Psoas muscle (tissue), 8 donors: ENCODE results near the gene TCP11L1. TPM values are rescaled to one million over a fixed set of nuclear protein-coding genes. Genes with fewer than 3 reads are reported as not detected.

Experiments used
- ATAC-seq, 4 donors: fragments of 200-7000 bp; cut with Tn5 transposase; one replicate each; pipeline ENCODE4 v1.9.1; 2020; ENCODE audit warnings: moderate library complexity in 3 of 4, mild to moderate bottlenecking in 2 of 4
- DNase-seq, 2 donors: peaks; one replicate each; pipeline ENCODE4 v3.0.0-alpha.2; 2020
- H3K27ac ChIP-seq: fragments of 200-600 bp; one replicate; pipeline ENCODE4 v1.8.0; 2022
- H3K27me3 ChIP-seq, 3 donors: fragments of 200-600 bp in 1 of 3; one replicate each; pipeline versions ENCODE4 v1.6.1 to v1.8.0; 2013 to 2022; ENCODE audit warnings: low read length in 2 of 3, mild to moderate bottlenecking in 2 of 3, moderate library complexity in 1 of 3; ENCODE audit not compliant: insufficient read depth in 3 of 3
- H3K36me3 ChIP-seq, 2 donors: fragments of 200-600 bp in 1 of 2; one replicate each; pipeline versions ENCODE4 v1.6.1 to v1.8.0; 2013 to 2022; ENCODE audit warnings: low read depth in 1 of 2, mild to moderate bottlenecking in 1 of 2, moderate library complexity in 1 of 2; ENCODE audit not compliant: insufficient read depth in 1 of 2
- H3K4me1 ChIP-seq: fragments of 200-600 bp; one replicate; pipeline ENCODE4 v1.8.0; 2022
- H3K4me3 ChIP-seq: fragments of 200-600 bp; one replicate; pipeline ENCODE4 v1.8.0; 2022; ENCODE audit warnings: mild to moderate bottlenecking
- H3K9me3 ChIP-seq: fragments of 200-600 bp; one replicate; pipeline ENCODE4 v1.8.0; 2022
- CTCF ChIP-seq: fragments of 200-600 bp; IDR thresholded peaks from one replicate; pipeline ENCODE4 v1.8.0; 2022; ENCODE audit warnings: antibody characterized with exemption
- WGBS, 3 donors: extraction: QIAGEN DNeasy Blood & Tissue Kit; methylation state at CpG; one replicate each; pipeline versions ENCODE4 v1.1.6 to v1.1.7; 2013; 5-methylcytosine and 5-hydroxymethylcytosine counted together
- intact Hi-C, 2 donors: fragments of 100-400 bp; cut with DNase I; formaldehyde crosslinking; loops; one replicate each; pipeline versions ENCODE4 v1.11.0 to v1.14.2; 2022
- polyA plus RNA-seq, 3 donors: library from polyadenylated mRNA; stranded (reverse); fragments of 200-250 nt; gene quantifications; one replicate each; pipeline ENCODE4 v1.2.3, GENCODE V29; 2013
- total RNA-seq, 4 donors: library from RNA; stranded (reverse); fragmentation: NEBNext Ultra II Directional in 2 of 4; extraction: Animal tissue kit (Norgen Biotek cat#: 25700) in 2 of 4; gene quantifications; one replicate each; pipeline versions ENCODE4 v1.2.1 to v1.2.4, GENCODE V29; 2021 to 2023
- donor health status: healthy with polysubstance abuse.
- donor health status: DM: no; HTN: no; CAD: no; lungs with moderate emphysema.
- donor health status: Bipolar disorder and iron deficiency.
- donor health status: healthy.
- donor health status: DM: yes; HTN: yes; CAD: no.
- donor health status: DM: no; HTN: no; CAD: no.
- donor health status: DM: no; HTN: no; CAD: no.
- donor health status: DM: yes; HTN: yes; CAD: no.

Gene TCP11L1
- total and polyA plus RNA-seq, 7 donors, result 2.0 to 7.9 (median 4.6) TPM

GRCh38 chr11:33017965-33018364, 21.4 kb upstream of the TCP11L1 start:
- Histone ChIP-seq H3K27me3 (no peaks in the 10 kb centered on the region), H3K36me3 (no peaks in the 10 kb centered on the region), H3K9me3 (no peaks in the 10 kb centered on the region), H3K4me1 (peaks cover 25% of the 10 kb centered on the region), H3K27ac (no peak overlapping the region), H3K4me3 (peak overlapping the region; percentile 73)
- TF ChIP-seq CTCF, result no peak
- DNase-seq (no peak), ATAC-seq (no peak)
- WGBS, 3 donors, result 91 to 95% (median 93%) methylated on average over 3 of the region's 3 CpGs
- intact Hi-C loops, result no loop called here

- 48 to 59% (median 51%) methylated on average over 6 of the region's 6 CpGs for WGBS, 3 donors
- Histone ChIP-seq H3K9me3 (no peaks in the 10 kb centered on the region), H3K4me3 (peak overlapping the region; percentile 10), H3K36me3 (no peaks in the 10 kb centered on the region), H3K4me1 (peaks cover 25% of the 10 kb centered on the region), H3K27me3 (no peaks in the 10 kb centered on the region), H3K27ac (no peak overlapping the region)
- no peak for ATAC-seq
- intact Hi-C loops, result no loop called here
- TF ChIP-seq CTCF, result no peak
- no peak for DNase-seq
Measured at GRCh38 chr11:33018840-33019239, 20.5 kb upstream of the TCP11L1 start.

- no peak overlapping the region for H3K27ac ChIP-seq
- peaks cover 25% of the 10 kb centered on the region for H3K4me1 ChIP-seq
- no peaks in the 10 kb centered on the region for H3K27me3 ChIP-seq
- no peak overlapping the region for H3K4me3 ChIP-seq
- intact Hi-C loops, result no loop called here
- 96 to 98% (median 97%) methylated on average over 1 of the region's 1 CpG for WGBS, 3 donors
- ATAC-seq, result no peak
- H3K36me3 ChIP-seq, result peaks cover 0 to 12% of the 10 kb centered on the region in 2 donors
- H3K9me3 ChIP-seq, result no peaks in the 10 kb centered on the region
- TF ChIP-seq CTCF, result no peak
- DNase-seq, result no peak
Measured at GRCh38 chr11:33021501-33021900, 17.9 kb upstream of the TCP11L1 start.

- no peak for ATAC-seq
- Histone ChIP-seq H3K36me3 (peaks cover 0 to 16% of the 10 kb centered on the region in 2 donors), H3K9me3 (no peaks in the 10 kb centered on the region), H3K4me3 (no peak overlapping the region), H3K27ac (no peak overlapping the region), H3K4me1 (peaks cover 23% of the 10 kb centered on the region), H3K27me3 (no peaks in the 10 kb centered on the region)
- no peak for TF ChIP-seq CTCF
- WGBS, 3 donors, result 78 to 95% (median 94%) methylated on average over 1 of the region's 1 CpG
- DNase-seq, result no peak
- intact Hi-C loops, result no loop called here
Measured at GRCh38 chr11:33021937-33022336, 17.4 kb upstream of the TCP11L1 start.

- intact Hi-C loops, result no loop called here
Measured at GRCh38 chr11:33025339-33025722, 14.0 kb upstream of the TCP11L1 start.

More at GRCh38 chr11:33025339-33025722, 14.0 kb upstream of the TCP11L1 start:
- no peak for TF ChIP-seq CTCF
- H3K9me3 ChIP-seq, result no peaks in the 10 kb centered on the region
- H3K36me3 ChIP-seq, result peaks cover 0 to 42% of the 10 kb centered on the region in 2 donors
- no peak overlapping the region for H3K4me3 ChIP-seq
- H3K27me3 ChIP-seq, result no peaks in the 10 kb centered on the region
- peaks cover 5% of the 10 kb centered on the region for H3K4me1 ChIP-seq
- H3K27ac ChIP-seq, result no peak overlapping the region
- WGBS, 3 donors, result 89 to 94% (median 91%) methylated on average over 3 of the region's 3 CpGs
- no peak for ATAC-seq
- DNase-seq, result no peak
